Measurements from ENCODE around the gene CDKN1A. TPM values are rescaled to one million over a fixed set of nuclear protein-coding genes. Genes with fewer than 3 reads are reported as not detected.
A peak's percentile ranks its signal among the peaks of the same experiment; 100 is the strongest.

The CDKN1A gene
- total and polyA plus RNA-seq, 10 of the 15 experiments (the other 5 are each of a cell fraction or from before 2014, with no cell fraction given): 25.2 to 637 (median 216) TPM

- TF ChIP-seq, protein P1, sequence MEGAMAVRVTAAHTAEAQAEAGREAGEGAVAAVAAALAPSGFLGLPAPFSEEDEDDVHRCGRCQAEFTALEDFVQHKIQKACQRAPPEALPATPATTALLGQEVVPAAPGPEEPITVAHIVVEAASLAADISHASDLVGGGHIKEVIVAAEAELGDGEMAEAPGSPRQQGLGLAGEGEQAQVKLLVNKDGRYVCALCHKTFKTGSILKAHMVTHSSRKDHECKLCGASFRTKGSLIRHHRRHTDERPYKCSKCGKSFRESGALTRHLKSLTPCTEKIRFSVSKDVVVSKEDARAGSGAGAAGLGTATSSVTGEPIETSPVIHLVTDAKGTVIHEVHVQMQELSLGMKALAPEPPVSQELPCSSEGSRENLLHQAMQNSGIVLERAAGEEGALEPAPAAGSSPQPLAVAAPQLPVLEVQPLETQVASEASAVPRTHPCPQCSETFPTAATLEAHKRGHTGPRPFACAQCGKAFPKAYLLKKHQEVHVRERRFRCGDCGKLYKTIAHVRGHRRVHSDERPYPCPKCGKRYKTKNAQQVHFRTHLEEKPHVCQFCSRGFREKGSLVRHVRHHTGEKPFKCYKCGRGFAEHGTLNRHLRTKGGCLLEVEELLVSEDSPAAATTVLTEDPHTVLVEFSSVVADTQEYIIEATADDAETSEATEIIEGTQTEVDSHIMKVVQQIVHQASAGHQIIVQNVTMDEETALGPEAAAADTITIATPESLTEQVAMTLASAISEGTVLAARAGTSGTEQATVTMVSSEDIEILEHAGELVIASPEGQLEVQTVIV (IDR thresholded peaks at IDR 0.05; ENCODE audit: borderline replicate concordance, partially characterized antibody): no peak
- TF ChIP-seq KDM1A (IDR thresholded peaks at IDR 0.05; ENCODE audit: borderline replicate concordance): no peak
- TF ChIP-seq RELA (IDR thresholded peaks at IDR 0.05; ENCODE audit: borderline replicate concordance, partially characterized antibody): no peak
- no peak for TF ChIP-seq PML (IDR thresholded peaks at IDR 0.05; ENCODE audit: low read length)
- TF ChIP-seq, protein P2, sequence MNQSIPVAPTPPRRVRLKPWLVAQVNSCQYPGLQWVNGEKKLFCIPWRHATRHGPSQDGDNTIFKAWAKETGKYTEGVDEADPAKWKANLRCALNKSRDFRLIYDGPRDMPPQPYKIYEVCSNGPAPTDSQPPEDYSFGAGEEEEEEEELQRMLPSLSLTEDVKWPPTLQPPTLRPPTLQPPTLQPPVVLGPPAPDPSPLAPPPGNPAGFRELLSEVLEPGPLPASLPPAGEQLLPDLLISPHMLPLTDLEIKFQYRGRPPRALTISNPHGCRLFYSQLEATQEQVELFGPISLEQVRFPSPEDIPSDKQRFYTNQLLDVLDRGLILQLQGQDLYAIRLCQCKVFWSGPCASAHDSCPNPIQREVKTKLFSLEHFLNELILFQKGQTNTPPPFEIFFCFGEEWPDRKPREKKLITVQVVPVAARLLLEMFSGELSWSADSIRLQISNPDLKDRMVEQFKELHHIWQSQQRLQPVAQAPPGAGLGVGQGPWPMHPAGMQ (IDR thresholded peaks at IDR 0.05; ENCODE audit: borderline replicate concordance): no peak
- TF ChIP-seq CBFB (IDR thresholded peaks at IDR 0.05; ENCODE audit: low read depth): peak; percentile 43; the same call in 1 of the 2 replicates
- no peak for TF ChIP-seq STAT3 (IDR thresholded peaks at IDR 0.05; ENCODE audit: low read depth, low read length)
- TF ChIP-seq RFX5 (IDR thresholded peaks at IDR 0.05; ENCODE audit: low read depth, low read length): no peak
- no peak for TF ChIP-seq SMAD1 (IDR thresholded peaks at IDR 0.05; ENCODE audit: low read depth, partially characterized antibody)
- no peak for TF ChIP-seq BRCA1 (IDR thresholded peaks at IDR 0.05; ENCODE audit: low read depth, low read length)
- no peak for TF ChIP-seq GATAD2B (conservative IDR thresholded peaks at IDR 0.05; ENCODE audit: low read depth)
- peak in 1 of 2 experiments; percentile 5; a peak in 1 of 4 replicates for TF ChIP-seq BHLHE40 (IDR thresholded peaks at IDR 0.05; ENCODE audit: borderline replicate concordance in 1 of 2, low read depth in 2 of 2, low read length in 1 of 2)
- TF ChIP-seq IKZF2 (IDR thresholded peaks at IDR 0.05): peak; percentile 60 to 61
- no peak for TF ChIP-seq POLR2A (IDR thresholded peaks at IDR 0.05; ENCODE audit: low read depth, low read length)
- TF ChIP-seq NBN (IDR thresholded peaks at IDR 0.05): peak; percentile 23; the same call in 1 of the 2 replicates
- no peak for TF ChIP-seq WRNIP1 (IDR thresholded peaks at IDR 0.05; ENCODE audit: borderline replicate concordance, low read depth, low read length)
- TF ChIP-seq MXI1 (IDR thresholded peaks at IDR 0.05; ENCODE audit: low read depth, low read length): no peak
- no peak for TF ChIP-seq SMARCA5 (IDR thresholded peaks at IDR 0.05)
- TF ChIP-seq SUPT20H (IDR thresholded peaks at IDR 0.05; ENCODE audit: borderline replicate concordance, control insufficient read depth, low read depth, low read length): no peak
- TF ChIP-seq ZNF384 (IDR thresholded peaks at IDR 0.05; ENCODE audit: borderline replicate concordance, low read depth, low read length): no peak
- TF ChIP-seq, protein P3, sequence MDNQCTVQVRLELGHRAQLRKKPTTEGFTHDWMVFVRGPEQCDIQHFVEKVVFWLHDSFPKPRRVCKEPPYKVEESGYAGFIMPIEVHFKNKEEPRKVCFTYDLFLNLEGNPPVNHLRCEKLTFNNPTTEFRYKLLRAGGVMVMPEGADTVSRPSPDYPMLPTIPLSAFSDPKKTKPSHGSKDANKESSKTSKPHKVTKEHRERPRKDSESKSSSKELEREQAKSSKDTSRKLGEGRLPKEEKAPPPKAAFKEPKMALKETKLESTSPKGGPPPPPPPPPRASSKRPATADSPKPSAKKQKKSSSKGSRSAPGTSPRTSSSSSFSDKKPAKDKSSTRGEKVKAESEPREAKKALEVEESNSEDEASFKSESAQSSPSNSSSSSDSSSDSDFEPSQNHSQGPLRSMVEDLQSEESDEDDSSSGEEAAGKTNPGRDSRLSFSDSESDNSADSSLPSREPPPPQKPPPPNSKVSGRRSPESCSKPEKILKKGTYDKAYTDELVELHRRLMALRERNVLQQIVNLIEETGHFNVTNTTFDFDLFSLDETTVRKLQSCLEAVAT (IDR thresholded peaks at IDR 0.05): peak; percentile 58; the same call in 1 of the 2 replicates
- 0 out of 2 replicates have a peak, but pooled peaks have one; percentile 46 for TF ChIP-seq LARP7 (IDR thresholded peaks at IDR 0.05)
- peak; percentile 40; the same call in 1 of the 2 replicates for TF ChIP-seq DPF2 (IDR thresholded peaks at IDR 0.05)
- TF ChIP-seq RUNX3 (IDR thresholded peaks at IDR 0.05; ENCODE audit: low read length): peak; percentile 91
- TF ChIP-seq, protein P4, sequence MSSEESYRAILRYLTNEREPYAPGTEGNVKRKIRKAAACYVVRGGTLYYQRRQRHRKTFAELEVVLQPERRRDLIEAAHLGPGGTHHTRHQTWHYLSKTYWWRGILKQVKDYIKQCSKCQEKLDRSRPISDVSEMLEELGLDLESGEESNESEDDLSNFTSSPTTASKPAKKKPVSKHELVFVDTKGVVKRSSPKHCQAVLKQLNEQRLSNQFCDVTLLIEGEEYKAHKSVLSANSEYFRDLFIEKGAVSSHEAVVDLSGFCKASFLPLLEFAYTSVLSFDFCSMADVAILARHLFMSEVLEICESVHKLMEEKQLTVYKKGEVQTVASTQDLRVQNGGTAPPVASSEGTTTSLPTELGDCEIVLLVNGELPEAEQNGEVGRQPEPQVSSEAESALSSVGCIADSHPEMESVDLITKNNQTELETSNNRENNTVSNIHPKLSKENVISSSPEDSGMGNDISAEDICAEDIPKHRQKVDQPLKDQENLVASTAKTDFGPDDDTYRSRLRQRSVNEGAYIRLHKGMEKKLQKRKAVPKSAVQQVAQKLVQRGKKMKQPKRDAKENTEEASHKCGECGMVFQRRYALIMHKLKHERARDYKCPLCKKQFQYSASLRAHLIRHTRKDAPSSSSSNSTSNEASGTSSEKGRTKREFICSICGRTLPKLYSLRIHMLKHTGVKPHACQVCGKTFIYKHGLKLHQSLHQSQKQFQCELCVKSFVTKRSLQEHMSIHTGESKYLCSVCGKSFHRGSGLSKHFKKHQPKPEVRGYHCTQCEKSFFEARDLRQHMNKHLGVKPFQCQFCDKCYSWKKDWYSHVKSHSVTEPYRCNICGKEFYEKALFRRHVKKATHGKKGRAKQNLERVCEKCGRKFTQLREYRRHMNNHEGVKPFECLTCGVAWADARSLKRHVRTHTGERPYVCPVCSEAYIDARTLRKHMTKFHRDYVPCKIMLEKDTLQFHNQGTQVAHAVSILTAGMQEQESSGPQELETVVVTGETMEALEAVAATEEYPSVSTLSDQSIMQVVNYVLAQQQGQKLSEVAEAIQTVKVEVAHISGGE (CRISPR knock-in tag; IDR thresholded peaks at IDR 0.05): no peak
Measured at GRCh38 chr6:36727505-36728021, 49.0 kb downstream of the CDKN1A start (continued).
